Colonic mucosa (tissue), 4 donors: ENCODE measurements around the gene ERLEC1. TPM values are rescaled to one million over a fixed set of nuclear protein-coding genes. Genes with fewer than 3 reads are reported as not detected.

Experiments
- DNase-seq: peaks from one replicate; pipeline ENCODE4 v3.0.0-alpha.2; 2020
- H3K27ac ChIP-seq: fragments of 200-600 bp; one replicate; pipeline ENCODE4 v1.8.0; 2021
- H3K27me3 ChIP-seq: fragments of 200-600 bp; one replicate; pipeline ENCODE4 v1.8.0; 2021
- H3K36me3 ChIP-seq: fragments of 200-600 bp; one replicate; pipeline ENCODE4 v1.8.0; 2021
- H3K4me1 ChIP-seq: fragments of 200-600 bp; one replicate; pipeline ENCODE4 v1.8.0; 2021; ENCODE audit warnings: mild to moderate bottlenecking
- H3K4me3 ChIP-seq: fragments of 200-600 bp; one replicate; pipeline ENCODE4 v1.8.0; 2021
- H3K9ac ChIP-seq, 2 donors: one replicate each; pipeline ENCODE4 v1.7.0; 2013; ENCODE audit warnings: control low read depth in 2 of 2, low read depth in 2 of 2, low read length in 2 of 2
- H3K9me3 ChIP-seq: fragments of 200-600 bp; one replicate; pipeline ENCODE4 v1.8.0; 2021
- intact Hi-C: fragments of 100-400 bp; cut with DNase I; formaldehyde crosslinking; loops from one replicate; pipeline ENCODE4 v1.14.1; 2022
- total RNA-seq, 2 donors: library from RNA; stranded (reverse); fragmentation: NEBNext Ultra II Directional in 1 of 2; extraction: Animal tissue kit (Norgen Biotek cat#: 25700) in 1 of 2; gene quantifications; one replicate each; pipeline ENCODE4 v1.2.1, GENCODE V29; 2021
- TF ChIP-seq, protein P1 (sequence below): fragments of 200-600 bp; IDR thresholded peaks from one replicate; pipeline ENCODE4 v1.8.0; 2022; ENCODE audit warnings: antibody characterized with exemption, mild to moderate bottlenecking
- donor health status: healthy.
- donor health status: DM: no; HTN: no; CAD: no.
- donor health status: DM: no; HTN: no; CAD: no.

ERLEC1 gene, protein sequence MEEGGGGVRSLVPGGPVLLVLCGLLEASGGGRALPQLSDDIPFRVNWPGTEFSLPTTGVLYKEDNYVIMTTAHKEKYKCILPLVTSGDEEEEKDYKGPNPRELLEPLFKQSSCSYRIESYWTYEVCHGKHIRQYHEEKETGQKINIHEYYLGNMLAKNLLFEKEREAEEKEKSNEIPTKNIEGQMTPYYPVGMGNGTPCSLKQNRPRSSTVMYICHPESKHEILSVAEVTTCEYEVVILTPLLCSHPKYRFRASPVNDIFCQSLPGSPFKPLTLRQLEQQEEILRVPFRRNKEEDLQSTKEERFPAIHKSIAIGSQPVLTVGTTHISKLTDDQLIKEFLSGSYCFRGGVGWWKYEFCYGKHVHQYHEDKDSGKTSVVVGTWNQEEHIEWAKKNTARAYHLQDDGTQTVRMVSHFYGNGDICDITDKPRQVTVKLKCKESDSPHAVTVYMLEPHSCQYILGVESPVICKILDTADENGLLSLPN
- 10 to 100 TPM; 34.2 to 51.9 TPM for total RNA-seq

DNA sequence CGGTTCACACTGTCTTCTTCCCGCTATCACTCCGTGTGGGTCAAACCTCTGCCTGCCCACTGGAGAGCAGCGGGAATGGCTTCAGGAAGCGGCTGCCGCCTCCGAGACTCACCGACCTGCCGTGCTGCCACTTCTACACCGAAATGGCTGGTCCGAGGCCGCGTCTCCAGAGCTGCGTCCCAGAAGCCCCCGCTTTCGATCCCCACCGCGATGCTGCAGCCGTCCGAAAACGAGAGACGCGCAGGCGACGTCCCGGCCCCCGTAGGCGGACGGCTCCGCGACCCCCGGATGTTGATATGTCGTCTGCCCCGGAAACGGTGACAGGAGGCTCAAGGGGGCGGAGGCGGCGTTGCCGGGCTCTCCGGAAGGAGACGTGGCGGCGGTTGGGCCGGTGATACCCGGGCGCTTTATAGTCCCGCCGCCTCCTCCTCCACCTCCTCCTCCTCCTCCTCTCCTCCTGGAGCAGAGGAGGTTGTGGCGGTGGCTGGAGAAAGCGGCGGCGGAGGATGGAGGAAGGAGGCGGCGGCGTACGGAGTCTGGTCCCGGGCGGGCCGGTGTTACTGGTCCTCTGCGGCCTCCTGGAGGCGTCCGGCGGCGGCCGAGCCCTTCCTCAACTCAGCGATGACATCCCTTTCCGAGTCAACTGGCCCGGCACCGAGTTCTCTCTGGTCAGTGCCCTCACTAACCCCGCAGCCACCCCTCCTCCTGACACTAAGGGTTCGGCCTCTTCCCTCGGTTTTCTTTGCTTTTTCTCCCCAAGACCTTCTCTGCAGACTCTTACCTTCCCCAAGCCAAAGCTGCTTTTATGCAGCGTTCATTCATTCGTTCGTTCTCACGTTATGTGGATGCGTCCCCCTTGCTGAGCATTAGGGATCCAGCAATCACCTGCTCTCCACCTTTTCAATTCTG, at the start of gene ERLEC1, which contains the start of gene ASB3:
TSS of gene ERLEC1 (plus strand) at position 340 of the 909 bp plus-strand sequence. CDS start at position 507, 167 bp downstream.
TSS of gene ASB3 (minus strand) at position 249 of the 909 bp plus-strand sequence. CDS start 21,381 bp downstream, outside the sequence.
- Histone ChIP-seq H3K4me1 (peaks cover 6% of the 10 kb centered on the region), H3K36me3 (no peaks in the 10 kb centered on the region), H3K27ac (peak within 1 kb of the TSS; percentile 80), H3K27me3 (no peaks in the 10 kb centered on the region), H3K9ac (peak within 1 kb of the TSS; percentile 75 to 97), H3K4me3 (peak within 1 kb of the TSS; percentile 80), H3K9me3 (no peaks in the 10 kb centered on the region)
- peak; percentile 92 for DNase-seq
- intact Hi-C loops = no loop called here
- TF ChIP-seq, protein P1, sequence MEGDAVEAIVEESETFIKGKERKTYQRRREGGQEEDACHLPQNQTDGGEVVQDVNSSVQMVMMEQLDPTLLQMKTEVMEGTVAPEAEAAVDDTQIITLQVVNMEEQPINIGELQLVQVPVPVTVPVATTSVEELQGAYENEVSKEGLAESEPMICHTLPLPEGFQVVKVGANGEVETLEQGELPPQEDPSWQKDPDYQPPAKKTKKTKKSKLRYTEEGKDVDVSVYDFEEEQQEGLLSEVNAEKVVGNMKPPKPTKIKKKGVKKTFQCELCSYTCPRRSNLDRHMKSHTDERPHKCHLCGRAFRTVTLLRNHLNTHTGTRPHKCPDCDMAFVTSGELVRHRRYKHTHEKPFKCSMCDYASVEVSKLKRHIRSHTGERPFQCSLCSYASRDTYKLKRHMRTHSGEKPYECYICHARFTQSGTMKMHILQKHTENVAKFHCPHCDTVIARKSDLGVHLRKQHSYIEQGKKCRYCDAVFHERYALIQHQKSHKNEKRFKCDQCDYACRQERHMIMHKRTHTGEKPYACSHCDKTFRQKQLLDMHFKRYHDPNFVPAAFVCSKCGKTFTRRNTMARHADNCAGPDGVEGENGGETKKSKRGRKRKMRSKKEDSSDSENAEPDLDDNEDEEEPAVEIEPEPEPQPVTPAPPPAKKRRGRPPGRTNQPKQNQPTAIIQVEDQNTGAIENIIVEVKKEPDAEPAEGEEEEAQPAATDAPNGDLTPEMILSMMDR = no peak

DNA sequence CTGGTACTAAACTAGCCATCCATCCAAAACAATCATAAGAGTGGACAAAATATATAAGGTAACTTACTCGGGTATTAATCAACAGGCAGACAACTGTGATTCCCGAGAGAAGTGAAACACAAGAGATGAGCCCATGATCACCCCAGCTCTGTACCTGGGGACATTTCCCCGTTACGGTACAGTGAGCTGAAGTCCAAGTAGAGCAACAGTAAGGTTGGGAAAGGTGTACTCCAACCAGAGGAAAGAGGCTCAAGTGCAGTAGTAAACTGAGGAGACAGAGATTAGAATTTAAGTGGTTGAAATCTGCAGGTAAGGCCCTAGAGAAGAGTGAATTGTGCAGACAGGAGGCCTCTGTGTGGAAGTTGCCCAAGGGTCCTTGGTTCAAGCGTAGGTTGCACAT, 49.8 kb upstream of the ERLEC1 start:
- H3K36me3 ChIP-seq = no peaks in the 10 kb centered on the region
- no peak overlapping the region for H3K27ac ChIP-seq
- H3K9ac ChIP-seq = no peak overlapping the region
- no peak overlapping the region for H3K4me3 ChIP-seq
- H3K4me1 ChIP-seq = no peaks in the 10 kb centered on the region
- no peak for DNase-seq
- no peaks in the 10 kb centered on the region for H3K9me3 ChIP-seq
- intact Hi-C loops = no loop called here
- H3K27me3 ChIP-seq = no peaks in the 10 kb centered on the region
- TF ChIP-seq, protein P1 = no peak

DNA sequence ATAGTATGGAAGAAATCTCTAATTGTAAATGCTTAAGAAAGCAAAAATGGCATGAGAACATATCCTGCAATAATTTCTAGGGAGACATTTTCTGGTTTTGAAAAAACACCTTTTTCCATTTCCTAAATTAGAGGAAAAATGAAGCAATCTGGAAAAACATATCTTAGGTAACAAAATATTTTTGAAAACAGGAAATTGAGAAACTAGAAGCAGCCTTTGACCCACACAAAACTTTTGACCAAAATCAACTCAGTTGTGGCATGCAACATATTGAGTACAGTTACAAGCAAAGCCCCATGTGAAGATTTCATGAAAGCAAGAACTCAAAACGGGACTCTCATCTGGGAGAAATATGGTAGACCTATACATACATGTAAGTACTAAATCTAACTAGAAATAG, 47.8 kb upstream of the ERLEC1 start:
- Histone ChIP-seq H3K4me1 (no peaks in the 10 kb centered on the region), H3K36me3 (no peaks in the 10 kb centered on the region), H3K27me3 (no peaks in the 10 kb centered on the region), H3K4me3 (no peak overlapping the region), H3K9ac (no peak overlapping the region), H3K9me3 (no peaks in the 10 kb centered on the region), H3K27ac (no peak overlapping the region)
- TF ChIP-seq, protein P1 = no peak
- no peak for DNase-seq
- intact Hi-C loops = no loop called here

DNA sequence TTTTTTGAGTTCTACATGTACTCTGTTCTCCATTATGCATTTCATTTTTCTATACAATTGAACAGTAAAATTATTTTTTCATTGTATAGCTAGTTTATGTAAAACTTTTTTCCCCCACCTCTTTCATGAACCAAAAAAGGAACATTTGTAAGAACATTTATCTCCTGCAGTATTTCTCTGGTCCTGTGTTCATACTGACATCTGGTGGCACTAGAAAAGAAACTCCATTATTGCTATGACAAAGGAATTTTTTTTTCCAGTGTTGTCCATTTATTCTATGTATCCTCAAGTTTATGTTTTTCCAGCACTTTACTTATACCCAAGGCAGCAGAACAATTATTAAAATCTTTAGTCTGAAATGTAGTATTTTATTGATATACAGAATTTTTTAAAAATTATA, 46.7 kb upstream of the ERLEC1 start:
- intact Hi-C loops = no loop called here
- no peak overlapping the region for H3K27ac ChIP-seq
- no peaks in the 10 kb centered on the region for H3K9me3 ChIP-seq
- H3K4me1 ChIP-seq = no peaks in the 10 kb centered on the region
- no peaks in the 10 kb centered on the region for H3K27me3 ChIP-seq
- H3K9ac ChIP-seq = no peak overlapping the region
- no peak overlapping the region for H3K4me3 ChIP-seq
- H3K36me3 ChIP-seq = no peaks in the 10 kb centered on the region
- TF ChIP-seq, protein P1 = no peak
- no peak for DNase-seq

DNA sequence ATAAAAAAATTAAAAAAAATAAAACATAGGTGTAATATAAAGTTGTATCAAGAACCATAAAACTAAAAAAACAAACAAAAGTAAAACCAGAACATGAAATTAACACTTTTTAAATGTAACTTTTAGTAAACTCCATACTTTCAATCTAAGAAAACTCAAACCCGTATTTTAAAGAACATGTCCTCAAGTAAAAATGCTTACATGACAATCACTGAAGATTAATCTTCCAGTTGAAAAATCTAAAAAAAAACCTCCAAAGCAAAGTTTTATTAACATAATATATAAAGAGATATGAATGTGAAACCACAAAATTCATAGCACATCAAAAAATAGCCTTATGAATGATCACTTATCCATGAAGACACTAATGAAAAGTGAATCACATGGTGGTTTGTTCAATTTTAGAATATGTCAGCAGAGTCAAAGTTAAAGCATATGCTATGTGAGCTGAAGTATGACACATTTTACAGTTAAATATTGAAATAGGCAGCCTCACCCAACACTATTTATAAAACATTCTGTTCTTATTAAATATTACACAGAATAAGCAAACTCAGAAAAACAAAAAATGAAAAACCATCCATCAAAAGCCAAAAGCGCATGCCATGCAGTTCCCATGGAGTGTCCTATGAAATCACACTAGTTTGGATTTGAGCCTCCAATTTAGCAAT, 42.3 kb upstream of the ERLEC1 start:
- Histone ChIP-seq H3K9ac (no peak overlapping the region), H3K9me3 (no peaks in the 10 kb centered on the region), H3K4me3 (no peak overlapping the region), H3K27ac (no peak overlapping the region), H3K36me3 (no peaks in the 10 kb centered on the region), H3K4me1 (no peaks in the 10 kb centered on the region), H3K27me3 (no peaks in the 10 kb centered on the region)
- no peak for DNase-seq
- TF ChIP-seq, protein P1 = no peak
- intact Hi-C loops = no loop called here
